HCT116 (cell line): ENCODE measurements around the gene DMRT3.

Source experiments
- CTCF ChIP-seq, 3 experiments: fragments of 200-600 bp in 1 of 3; sonication (generic) in 1 of 3; IDR thresholded peaks in 2 of 3; conservative IDR thresholded peaks in 1 of 3; 2 replicates each; pipeline ENCODE4 v1.5.1; 2012 to 2017; ENCODE audit warnings: low read depth in 2 of 3, low read length in 2 of 3, antibody characterized with exemption in 1 of 3, borderline replicate concordance in 1 of 3, control low read depth in 1 of 3, mild to moderate bottlenecking in 1 of 3, mixed read lengths in 1 of 3, mixed run types in 1 of 3, moderate library complexity in 1 of 3; ENCODE audit not compliant: insufficient read depth in 1 of 3
- ELF1 ChIP-seq: IDR thresholded peaks from 2 replicates; pipeline ENCODE4 v1.6.1; 2012; ENCODE audit warnings: low read depth, borderline replicate concordance
- EZH2 ChIP-seq: fragments of 200-600 bp; sonication (generic); IDR thresholded peaks from 2 replicates; pipeline ENCODE4 v1.6.1; 2017; ENCODE audit warnings: antibody characterized with exemption, mixed run types
- JUND ChIP-seq: IDR thresholded peaks from 2 replicates; pipeline ENCODE4 v1.6.1; 2012
- POLR2A ChIP-seq: IDR thresholded peaks from 2 replicates; pipeline ENCODE4 v1.7.0; 2011; ENCODE audit warnings: borderline replicate concordance; ENCODE audit not compliant: insufficient read depth, insufficient read length; ENCODE audit errors: extremely low read depth
- POLR2AphosphoS5 ChIP-seq: IDR thresholded peaks from 2 replicates; pipeline ENCODE4 v1.6.1; 2011; ENCODE audit warnings: mild to moderate bottlenecking, low read depth, low read length, moderate library complexity
- RAD21 ChIP-seq: IDR thresholded peaks from 2 replicates; pipeline ENCODE4 v1.6.1; 2012; ENCODE audit warnings: low read depth, mild to moderate bottlenecking
- REST ChIP-seq: IDR thresholded peaks from 2 replicates; pipeline ENCODE4 v1.6.1; 2012; ENCODE audit warnings: low read depth
- SRF ChIP-seq: IDR thresholded peaks from 2 replicates; pipeline ENCODE4 v1.6.1; 2012; ENCODE audit warnings: low read depth
- YY1 ChIP-seq: IDR thresholded peaks from 2 replicates; pipeline ENCODE4 v1.6.1; 2011; ENCODE audit warnings: low read length, low read depth, moderate library complexity, mild to moderate bottlenecking; ENCODE audit not compliant: insufficient replicate concordance; ENCODE audit errors: extremely low read depth
- ZFX ChIP-seq: fragments of 450-650 bp; IDR thresholded peaks from 2 replicates; pipeline ENCODE4 v1.6.1; 2017
- ZNF274 ChIP-seq: fragments of 200-500 bp; sonication (Bioruptor generic); IDR thresholded peaks from 2 replicates; pipeline ENCODE4 v1.6.1; 2014; ENCODE audit warnings: mild to moderate bottlenecking, low read depth, low read length, inconsistent platforms
- TF ChIP-seq, protein P1 (sequence below): IDR thresholded peaks from 2 replicates; pipeline ENCODE4 v1.6.1; 2012

GRCh38 chr9:928363-929042, 48.0 kb upstream of the DMRT3 start:
- TF ChIP-seq ELF1 (no peak), CTCF (IDR thresholded peaks at IDR 0.05 in 2 of 3, conservative IDR thresholded peaks at IDR 0.05 in 1 of 3; ENCODE audit: borderline replicate concordance in 1 of 3, insufficient read depth in 1 of 3, low read depth in 2 of 3, low read length in 2 of 3) (peak in 2 of 3 experiments; percentile 69 to 80; a peak in 4 of 6 replicates), EZH2 (no peak), ZNF274 (no peak), SRF (no peak), POLR2AphosphoS5 (no peak), RAD21 (no peak), REST (no peak), POLR2A (no peak), ZFX (no peak), JUND (no peak), YY1 (no peak)
- TF ChIP-seq, protein P1, sequence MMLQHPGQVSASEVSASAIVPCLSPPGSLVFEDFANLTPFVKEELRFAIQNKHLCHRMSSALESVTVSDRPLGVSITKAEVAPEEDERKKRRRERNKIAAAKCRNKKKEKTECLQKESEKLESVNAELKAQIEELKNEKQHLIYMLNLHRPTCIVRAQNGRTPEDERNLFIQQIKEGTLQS = no peak
